ENCODE results near the gene SMIM8.

- TF ChIP-seq POLR2AphosphoS5 (IDR thresholded peaks at IDR 0.05) (no peak), CTCF (IDR thresholded peaks at IDR 0.05; ENCODE audit: poor library complexity, severe bottlenecking) (no peak), EP300 (conservative IDR thresholded peaks at IDR 0.05; ENCODE audit: poor library complexity, severe bottlenecking) (no peak)
Measured at GRCh38 chr6:87350516-87350915, 28.1 kb downstream of the SMIM8 start.

Data from neural cell (in vitro differentiated cells).